Common myeloid progenitor, CD34-positive (primary cell): Measurements from ENCODE around the gene MORN4.

Source experiments
- CTCF ChIA-PET: fragments of 350-600 bp; sonication (Branson Sonifier 250); formaldehyde crosslinking; loops from one replicate; lab custom pipeline; 2021; ENCODE audit warnings: antibody characterized with exemption; lab: Charles Lee
- POLR2A ChIA-PET: fragments of 350-600 bp; sonication (Branson Sonifier 250); formaldehyde crosslinking; loops from one replicate; lab custom pipeline; 2021; ENCODE audit warnings: antibody characterized with exemption; lab: Charles Lee
- DNase-seq, 3 donors: peaks; one replicate each; pipeline versions ENCODE4 v3.0.0 to v3.0.0-alpha.2; 2013
- H3K27ac ChIP-seq, 2 experiments: 1 replicate in 1 of 2; 2 replicates in 1 of 2; pipeline ENCODE4 v1.7.0; 2013; ENCODE audit warnings: inconsistent platforms in 2 of 2, low read length in 2 of 2, mild to moderate bottlenecking in 2 of 2, low read depth in 1 of 2, moderate library complexity in 1 of 2; ENCODE audit not compliant: severe bottlenecking in 2 of 2, insufficient read depth in 1 of 2, poor library complexity in 1 of 2
- H3K27me3 ChIP-seq, 5 experiments: replicated peaks in 2 of 5; 1 replicate in 3 of 5; 2 replicates in 2 of 5; pipeline versions ENCODE4 v1.6.1 to v1.7.0; 2013; ENCODE audit warnings: low read length in 4 of 5, mild to moderate bottlenecking in 2 of 5, moderate library complexity in 2 of 5, inconsistent platforms in 1 of 5; ENCODE audit not compliant: insufficient read depth in 5 of 5, control insufficient read depth in 4 of 5
- H3K36me3 ChIP-seq, 4 experiments: 1 replicate in 2 of 4; 2 replicates in 2 of 4; pipeline versions ENCODE4 v1.6.1 to v1.7.0; 2013; ENCODE audit warnings: low read length in 3 of 4, control low read depth in 1 of 4, mild to moderate bottlenecking in 1 of 4; ENCODE audit not compliant: control insufficient read depth in 4 of 4, insufficient read depth in 4 of 4
- H3K4me1 ChIP-seq, 4 experiments: 1 replicate in 3 of 4; 2 replicates in 1 of 4; pipeline versions ENCODE4 v1.6.1 to v1.7.1; 2013; ENCODE audit warnings: low read length in 3 of 4, mild to moderate bottlenecking in 3 of 4, control low read depth in 1 of 4, inconsistent platforms in 1 of 4, moderate library complexity in 1 of 4; ENCODE audit not compliant: control insufficient read depth in 4 of 4, insufficient read depth in 4 of 4; ENCODE audit errors: control extremely low read depth in 1 of 4
- H3K4me3 ChIP-seq, 7 experiments: 1 replicate in 4 of 7; 2 replicates in 3 of 7; pipeline versions ENCODE4 v1.5.1 to v1.7.0; 2013; ENCODE audit warnings: mild to moderate bottlenecking in 7 of 7, low read length in 6 of 7, moderate library complexity in 6 of 7, inconsistent platforms in 2 of 7, low read depth in 2 of 7, control low read depth in 1 of 7; ENCODE audit not compliant: insufficient read depth in 4 of 7, control insufficient read depth in 1 of 7; ENCODE audit errors: extremely low read depth in 1 of 7
- H3K9me3 ChIP-seq, 5 experiments: 1 replicate in 4 of 5; 2 replicates in 1 of 5; pipeline versions ENCODE4 v1.6.1 to v1.7.1; 2013; ENCODE audit warnings: low read length in 4 of 5, mild to moderate bottlenecking in 2 of 5, inconsistent platforms in 1 of 5, low read depth in 1 of 5, moderate library complexity in 1 of 5; ENCODE audit not compliant: control insufficient read depth in 4 of 5, insufficient read depth in 2 of 5; ENCODE audit errors: control extremely low read depth in 1 of 5
- WGBS: methylation state at CpG from one replicate; pipeline ENCODE4 v1.1.5; 2013; ENCODE audit not compliant: insufficient coverage; 5-methylcytosine and 5-hydroxymethylcytosine counted together

The MORN4 gene

GRCh38 chr10:97612386-97612785, 20.9 kb downstream of the MORN4 start:
- Histone ChIP-seq H3K9me3 (no peaks in the 10 kb centered on the region), H3K4me3 (no peak overlapping the region), H3K27me3 (no peaks in the 10 kb centered on the region), H3K36me3 (peaks cover 0 to 4% (median 0%) of the 10 kb centered on the region in 4 experiments), H3K4me1 (no peaks in the 10 kb centered on the region), H3K27ac (no peak overlapping the region)
- WGBS = 70% methylated on average over 2 of the region's 2 CpGs
- peak; percentile 4 to 46 (median 38) for DNase-seq
- ChIA-PET CTCF (interaction anchor here (0.9 to 4.4 kb wide), 11 partner anchors 9 to 203 kb away, joined by 3 to 20 read pairs (median 5); partner anchors contain the start of genes ANKRD2 and HOGA1), POLR2A (no interaction called here)

GRCh38 chr10:97611473-97611872, 21.8 kb downstream of the MORN4 start:
- Histone ChIP-seq H3K4me3 (no peak overlapping the region), H3K36me3 (peaks cover 0 to 4% (median 0%) of the 10 kb centered on the region in 4 experiments), H3K27ac (no peak overlapping the region), H3K9me3 (no peaks in the 10 kb centered on the region), H3K4me1 (no peaks in the 10 kb centered on the region), H3K27me3 (no peaks in the 10 kb centered on the region)
- ChIA-PET POLR2A (no interaction called here), CTCF (interaction anchor here (0.8 to 4.4 kb wide), 3 partner anchors 14 to 42 kb away, joined by 3 to 20 read pairs (median 8); partner anchors contain the start of gene ANKRD2)
- no peak for DNase-seq
- 97% methylated on average over 11 of the region's 12 CpGs for WGBS

GRCh38 chr10:97608991-97609561, 24.2 kb downstream of the MORN4 start:
- POLR2A ChIA-PET = no interaction called here
- Histone ChIP-seq H3K4me3 (no peak overlapping the region), H3K27ac (no peak overlapping the region), H3K4me1 (no peaks in the 10 kb centered on the region), H3K27me3 (no peaks in the 10 kb centered on the region), H3K9me3 (no peaks in the 10 kb centered on the region), H3K36me3 (no peaks in the 10 kb centered on the region)
- CTCF ChIA-PET = no interaction called here
- DNase-seq = no peak
- WGBS = 100% methylated on average over 4 of the region's 13 CpGs

- Histone ChIP-seq H3K4me3 (no peak overlapping the region), H3K27ac (no peak overlapping the region), H3K4me1 (no peaks in the 10 kb centered on the region), H3K27me3 (no peaks in the 10 kb centered on the region), H3K9me3 (no peaks in the 10 kb centered on the region), H3K36me3 (no peaks in the 10 kb centered on the region)
- ChIA-PET CTCF (interaction anchor here (0.8 kb wide), 1 partner anchor 15 kb away, joined by 3 read pairs; no protein-coding TSS in a partner anchor), POLR2A (no interaction called here)
- WGBS = 94% methylated on average over 3 of the region's 5 CpGs
- DNase-seq = no peak
Measured at GRCh38 chr10:97607095-97607636, 26.1 kb downstream of the MORN4 start.

- Histone ChIP-seq H3K9me3 (no peaks in the 10 kb centered on the region), H3K27me3 (peaks cover 0 to 4% (median 0%) of the 10 kb centered on the region in 5 experiments), H3K36me3 (no peaks in the 10 kb centered on the region), H3K27ac (no peak overlapping the region), H3K4me1 (peaks cover 0 to 2% (median 0%) of the 10 kb centered on the region in 4 experiments), H3K4me3 (no peak overlapping the region)
- POLR2A ChIA-PET = no interaction called here
- 95% methylated on average over 17 of the region's 21 CpGs for WGBS
- no peak for DNase-seq
- CTCF ChIA-PET = interaction anchor here (0.9 kb wide), 1 partner anchor 26 kb away, joined by 4 read pairs; no protein-coding TSS in a partner anchor
Measured at GRCh38 chr10:97601268-97602215, 31.8 kb downstream of the MORN4 start.

GRCh38 chr10:97600616-97601015, 32.7 kb downstream of the MORN4 start:
- DNase-seq = no peak
- peaks cover 0 to 4% (median 0%) of the 10 kb centered on the region in 5 experiments for H3K27me3 ChIP-seq
- peaks cover 0 to 2% (median 0%) of the 10 kb centered on the region in 4 experiments for H3K4me1 ChIP-seq
- H3K9me3 ChIP-seq = no peaks in the 10 kb centered on the region
- no peak overlapping the region for H3K27ac ChIP-seq
- no peak overlapping the region for H3K4me3 ChIP-seq
- WGBS = 100% methylated on average over 1 of the region's 1 CpG
- POLR2A ChIA-PET = no interaction called here
- no peaks in the 10 kb centered on the region for H3K36me3 ChIP-seq
- CTCF ChIA-PET = interaction anchor here (0.9 to 1.6 kb wide), 2 partner anchors 25 to 26 kb away, joined by 3 to 4 read pairs; no protein-coding TSS in a partner anchor
